GM23338 (cell line): ENCODE data around the gene RHBDD2. TPM values are rescaled to one million over a fixed set of nuclear protein-coding genes. Genes with fewer than 3 reads are reported as not detected.

ENCODE experiments used
- ATAC-seq: fragments of 200-7000 bp; cut with Tn5 transposase; 3 replicates; pipeline ENCODE4 v1.9.1; 2020
- DNase-seq: peaks from one replicate; pipeline ENCODE4 v3.0.0-alpha.2; 2015; ENCODE audit warnings: low spot score
- H2AFZ ChIP-seq: fragments of 200-600 bp; sonication (generic); 2 replicates; pipeline ENCODE4 v1.8.0; 2016; ENCODE audit warnings: antibody characterized with exemption, mild to moderate bottlenecking, moderate library complexity
- H3F3A ChIP-seq: fragments of 200-600 bp; sonication (generic); replicated peaks from 2 replicates; pipeline ENCODE4 v1.8.0; 2017; ENCODE audit warnings: antibody characterized with exemption, mixed run types, low read depth
- H3K27ac ChIP-seq: fragments of 200-600 bp; sonication (generic); 2 replicates; pipeline ENCODE4 v1.6.1; 2016; ENCODE audit warnings: low read depth
- H3K27me3 ChIP-seq: fragments of 200-600 bp; sonication (generic); 2 replicates; pipeline ENCODE4 v1.8.0; 2016; ENCODE audit warnings: mild to moderate bottlenecking, mixed run types, moderate library complexity; ENCODE audit not compliant: insufficient read depth
- H3K36me3 ChIP-seq: fragments of 200-600 bp; sonication (generic); 2 replicates; pipeline ENCODE4 v1.8.0; 2016; ENCODE audit warnings: mild to moderate bottlenecking; ENCODE audit not compliant: insufficient read depth
- H3K4me1 ChIP-seq: fragments of 200-600 bp; sonication (generic); 2 replicates; pipeline ENCODE4 v1.8.0; 2016; ENCODE audit warnings: mild to moderate bottlenecking, moderate library complexity; ENCODE audit not compliant: insufficient read depth
- H3K4me2 ChIP-seq: fragments of 200-600 bp; sonication (generic); 2 replicates; pipeline ENCODE4 v1.7.1; 2017; ENCODE audit warnings: mixed run types
- H3K4me3 ChIP-seq: fragments of 200-600 bp; sonication (generic); 2 replicates; pipeline ENCODE4 v1.6.1; 2016; ENCODE audit warnings: mixed run types
- H3K79me2 ChIP-seq: fragments of 200-600 bp; sonication (generic); replicated peaks from 2 replicates; pipeline ENCODE4 v1.8.0; 2017; ENCODE audit warnings: mild to moderate bottlenecking; ENCODE audit not compliant: insufficient read depth
- H3K9me2 ChIP-seq: fragments of 200-600 bp; sonication (generic); 2 replicates; pipeline ENCODE4 v1.8.0; 2017; ENCODE audit not compliant: insufficient read depth
- H4K20me1 ChIP-seq: fragments of 200-600 bp; sonication (generic); replicated peaks from 2 replicates; pipeline ENCODE4 v1.8.0; 2017; ENCODE audit warnings: mild to moderate bottlenecking; ENCODE audit not compliant: insufficient read depth
- H3K27ac Mint-ChIP-seq: 2 replicates; pipeline ENCODE4 v1.8.0; 2020; ENCODE audit warnings: inconsistent platforms, mild to moderate bottlenecking, moderate library complexity, mixed read lengths
- H3K27me3 Mint-ChIP-seq: 3 replicates; pipeline ENCODE4 v1.8.0; 2022; ENCODE audit warnings: low read depth, mild to moderate bottlenecking, moderate library complexity, mixed read lengths, inconsistent platforms; ENCODE audit not compliant: insufficient read depth, poor library complexity
- H3K36me3 Mint-ChIP-seq: 3 replicates; pipeline ENCODE4 v1.8.0; 2021; ENCODE audit warnings: low read depth, mild to moderate bottlenecking, inconsistent platforms, moderate library complexity, mixed read lengths
- H3K4me1 Mint-ChIP-seq: 3 replicates; pipeline ENCODE4 v1.8.0; 2020; ENCODE audit warnings: mild to moderate bottlenecking, inconsistent platforms, mixed read lengths
- H3K4me3 Mint-ChIP-seq: 3 replicates; pipeline ENCODE4 v1.8.0; 2021; ENCODE audit warnings: moderate library complexity, mild to moderate bottlenecking, inconsistent platforms, mixed read lengths
- H3K9me3 Mint-ChIP-seq: 3 replicates; pipeline ENCODE4 v1.8.0; 2020; ENCODE audit warnings: moderate library complexity, mild to moderate bottlenecking, inconsistent platforms, mixed read lengths
- CREB1 ChIP-seq: fragments of 250-450 bp; sonication (Bioruptor Pico); IDR thresholded peaks from 2 replicates; pipeline ENCODE4 v1.5.0; 2020; ENCODE audit warnings: low read depth, mild to moderate bottlenecking, moderate library complexity
- CTCF ChIP-seq, 2 experiments: fragments of 200-600 bp in 1 of 2; sonication (generic) in 1 of 2; conservative IDR thresholded peaks; 2 replicates each; pipeline versions ENCODE4 v1.5.1 to v1.6.1; 2016 to 2017; ENCODE audit warnings: antibody characterized with exemption in 2 of 2, low read depth in 2 of 2, mild to moderate bottlenecking in 2 of 2, moderate library complexity in 1 of 2
- EZH2 ChIP-seq: fragments of 200-600 bp; sonication (generic); IDR thresholded peaks from one replicate; pipeline ENCODE4 v1.8.0; 2017; ENCODE audit warnings: antibody characterized with exemption, mild to moderate bottlenecking, low read depth; ENCODE audit not compliant: unreplicated experiment
- EZH2phosphoT487 ChIP-seq: fragments of 200-600 bp; sonication (generic); IDR thresholded peaks from one replicate; pipeline ENCODE4 v1.8.1; 2018; ENCODE audit warnings: antibody characterized with exemption; ENCODE audit not compliant: unreplicated experiment
- JUNB ChIP-seq: IDR thresholded peaks from one replicate; pipeline ENCODE4 v1.6.1; 2016; ENCODE audit warnings: antibody characterized with exemption; ENCODE audit not compliant: unreplicated experiment
- NANOG ChIP-seq: IDR thresholded peaks from 2 replicates; pipeline ENCODE4 v1.6.1; 2016; ENCODE audit warnings: antibody characterized with exemption, borderline replicate concordance
- POLR2AphosphoS5 ChIP-seq: IDR thresholded peaks from 2 replicates; pipeline ENCODE4 v1.6.1; 2016; ENCODE audit warnings: antibody characterized with exemption, low read depth
- REST ChIP-seq: IDR thresholded peaks from one replicate; pipeline ENCODE4 v1.6.1; 2018; ENCODE audit warnings: antibody characterized with exemption; ENCODE audit not compliant: unreplicated experiment
- STAT1 ChIP-seq: IDR thresholded peaks from one replicate; pipeline ENCODE4 v1.6.1; 2016; ENCODE audit warnings: antibody characterized with exemption; ENCODE audit not compliant: unreplicated experiment
- ZNF114 ChIP-seq: fragments of 250-450 bp; sonication (Bioruptor Pico); IDR thresholded peaks from 2 replicates; pipeline ENCODE4 v1.5.0; 2020; ENCODE audit warnings: mild to moderate bottlenecking, moderate library complexity
- ZNF331 ChIP-seq: fragments of 250-450 bp; sonication (Bioruptor Pico); IDR thresholded peaks from 2 replicates; pipeline ENCODE4 v1.5.0; 2020; ENCODE audit warnings: low read depth, mild to moderate bottlenecking, moderate library complexity
- ZNF462 ChIP-seq: fragments of 250-450 bp; sonication (Bioruptor Pico); IDR thresholded peaks from 2 replicates; pipeline ENCODE4 v1.5.0; 2020; ENCODE audit warnings: mild to moderate bottlenecking, moderate library complexity
- polyA plus RNA-seq: library from polyadenylated mRNA; unstranded; fragments of >200 nt; fragmentation: Nextera tagmentation; extraction: Ambion mirVana; gene quantifications from 2 replicates; pipeline ENCODE4 v1.2.1, GENCODE V29; 2016
- total RNA-seq: library from RNA; depleted of rRNA; stranded (reverse); fragments of >200 nt; shearing (Covaris generic); gene quantifications from 2 replicates; pipeline ENCODE4 v1.2.3, GENCODE V29; 2014
- TF ChIP-seq, protein P1 (sequence below): IDR thresholded peaks from 2 replicates; pipeline ENCODE4 v1.6.1; 2016; ENCODE audit warnings: antibody characterized with exemption

The RHBDD2 gene
- total and polyA plus RNA-seq, 2 experiments from 2014 or later: 23.1 to 25.7 TPM

DNA sequence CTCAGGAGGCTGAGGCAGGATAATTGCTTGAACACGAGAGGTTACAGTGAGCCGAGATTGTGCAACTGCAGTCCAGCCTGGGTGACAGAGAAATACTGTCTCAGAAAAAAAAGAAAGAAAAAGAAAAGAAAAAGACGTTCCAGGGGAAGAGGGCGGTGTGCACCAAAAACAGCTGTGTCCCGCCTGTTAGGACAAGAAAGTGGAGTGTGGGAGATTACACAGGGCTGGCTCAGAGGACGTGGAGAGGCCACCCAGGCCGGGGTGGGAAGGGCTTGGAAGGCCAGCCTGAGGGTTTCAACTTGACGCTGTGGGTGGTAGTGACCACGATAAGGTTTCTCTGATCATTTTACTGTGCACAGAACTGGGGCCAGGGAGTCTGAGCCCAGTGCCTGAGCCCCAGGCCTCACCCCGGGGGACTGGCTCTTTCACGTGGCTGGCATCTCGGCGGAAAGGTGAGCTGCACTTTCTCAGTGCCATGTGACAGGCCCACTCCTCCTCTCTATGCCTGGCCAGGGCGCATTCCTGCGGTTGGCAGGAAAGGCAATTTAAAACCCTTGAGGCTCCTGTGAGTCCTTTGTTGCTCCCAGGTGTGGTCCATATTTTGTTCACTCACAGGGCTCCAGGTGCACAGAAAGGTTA lies 13.9 kb downstream of the RHBDD2 start:
- no peaks in the 10 kb centered on the region for H3K27me3 ChIP-seq
- H3K27ac ChIP-seq: no peak overlapping the region
- H3F3A ChIP-seq: no peaks in the 10 kb centered on the region
- TF ChIP-seq, protein P1, sequence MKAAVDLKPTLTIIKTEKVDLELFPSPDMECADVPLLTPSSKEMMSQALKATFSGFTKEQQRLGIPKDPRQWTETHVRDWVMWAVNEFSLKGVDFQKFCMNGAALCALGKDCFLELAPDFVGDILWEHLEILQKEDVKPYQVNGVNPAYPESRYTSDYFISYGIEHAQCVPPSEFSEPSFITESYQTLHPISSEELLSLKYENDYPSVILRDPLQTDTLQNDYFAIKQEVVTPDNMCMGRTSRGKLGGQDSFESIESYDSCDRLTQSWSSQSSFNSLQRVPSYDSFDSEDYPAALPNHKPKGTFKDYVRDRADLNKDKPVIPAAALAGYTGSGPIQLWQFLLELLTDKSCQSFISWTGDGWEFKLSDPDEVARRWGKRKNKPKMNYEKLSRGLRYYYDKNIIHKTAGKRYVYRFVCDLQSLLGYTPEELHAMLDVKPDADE: no peak
- no peak for TF ChIP-seq ZNF114 (CRISPR knock-in tag)
- no peak for TF ChIP-seq REST
- TF ChIP-seq ZNF331 (CRISPR knock-in tag): no peak
- no peak for TF ChIP-seq JUNB
- no peak for TF ChIP-seq CREB1
- TF ChIP-seq CTCF (conservative IDR thresholded peaks at IDR 0.05; ENCODE audit: low read depth in 2 of 2): no peak
- TF ChIP-seq POLR2AphosphoS5: no peak
- TF ChIP-seq EZH2phosphoT487: no peak
- TF ChIP-seq ZNF462: no peak
- no peak for TF ChIP-seq EZH2
- TF ChIP-seq STAT1: no peak
- no peak for TF ChIP-seq NANOG
- H4K20me1 ChIP-seq: no peaks in the 10 kb centered on the region
- H3K36me3 Mint-ChIP-seq: peaks cover 14% of the 10 kb centered on the region
- H3K27ac Mint-ChIP-seq: no peak overlapping the region
- H3K79me2 ChIP-seq: no peaks in the 10 kb centered on the region
- H2AFZ ChIP-seq: no peak overlapping the region
- no peaks in the 10 kb centered on the region for H3K4me1 ChIP-seq
- H3K27me3 Mint-ChIP-seq: peaks cover 10% of the 10 kb centered on the region
- ATAC-seq: no peak
- no peak overlapping the region; the same call in 2 of the 3 replicates for H3K4me3 Mint-ChIP-seq
- H3K4me3 ChIP-seq: no peak overlapping the region
- no peak for DNase-seq
- no peaks in the 10 kb centered on the region for H3K36me3 ChIP-seq
- H3K9me3 Mint-ChIP-seq: peaks cover 2% of the 10 kb centered on the region; the same call in 1 of the 3 replicates
- H3K4me2 ChIP-seq: no peak overlapping the region
- peaks cover 2% of the 10 kb centered on the region; the same call in 1 of the 3 replicates for H3K4me1 Mint-ChIP-seq
- H3K9me2 ChIP-seq: no peaks in the 10 kb centered on the region
